ENCODE results near the gene PNMA6F. TPM values are rescaled to one million over a fixed set of nuclear protein-coding genes. Genes with fewer than 3 reads are reported as not detected.

Gene PNMA6F
- total and polyA plus RNA-seq, 2 of the 8 experiments (the other 6 are each of a cell fraction or from before 2014, with no cell fraction given): 0.12 to 0.22 TPM

DNA sequence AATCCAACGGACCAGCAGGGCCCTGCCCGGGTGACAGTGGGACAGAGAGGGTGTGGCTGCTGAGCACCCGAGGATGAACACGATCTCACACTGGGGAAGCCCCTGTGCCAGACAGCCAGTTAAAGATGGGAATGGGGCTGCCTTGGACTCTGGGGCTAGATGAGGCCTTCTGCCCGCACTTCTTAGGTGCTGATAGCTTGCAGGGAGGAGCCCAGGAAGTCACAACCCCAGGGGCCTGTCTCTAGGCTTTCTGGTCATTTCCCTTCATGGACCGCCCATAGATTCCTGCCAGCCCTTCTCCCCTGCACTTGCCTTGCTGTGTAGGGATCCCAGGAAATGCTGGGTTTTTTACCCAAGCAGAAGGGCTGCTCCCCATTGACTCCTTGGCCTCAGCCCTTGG, 18.5 kb upstream of the PNMA6F start:
- H3K23me2 ChIP-seq (ENCODE audit: low read depth, low read length): no peaks in the 10 kb centered on the region; the same call in 1 of the 2 replicates
- H3K9ac ChIP-seq (replicated peaks in 1 of 4; ENCODE audit: extremely low read depth in 1 of 4, low read depth in 3 of 4, low read length in 3 of 4): no peak overlapping the region
- no peaks in the 10 kb centered on the region for H3K9me3 ChIP-seq (ENCODE audit: insufficient read depth in 2 of 2, low read depth in 1 of 2, low read length in 1 of 2)
- peaks cover 0 to 3% (median 0%) of the 10 kb centered on the region in 4 experiments; a peak in 1 of 7 replicates for H3K4me1 ChIP-seq (replicated peaks in 1 of 4; ENCODE audit: control insufficient read depth in 3 of 4, insufficient read depth in 4 of 4, low read length in 3 of 4)
- no peak overlapping the region for H3K4me2 ChIP-seq (ENCODE audit: insufficient read depth in 1 of 2, low read depth in 2 of 2, low read length in 2 of 2)
- H3K4me3 ChIP-seq (ENCODE audit: extremely low read depth in 1 of 4, insufficient read depth in 2 of 4, low read depth in 3 of 4, low read length in 4 of 4): no peak overlapping the region
- no peak overlapping the region for H4K8ac ChIP-seq (ENCODE audit: extremely low read depth, insufficient read depth, low read length)
- no peak overlapping the region for H2BK15ac ChIP-seq (ENCODE audit: low read length)
- no peak overlapping the region for H4K91ac ChIP-seq (replicated peaks; ENCODE audit: insufficient read length, low read length)
- H3K79me1 ChIP-seq (ENCODE audit: low read depth, low read length): peaks cover 2% of the 10 kb centered on the region; the same call in 1 of the 2 replicates
- CTCF ChIA-PET (ENCODE audit: partially characterized antibody): no interaction called here
- H3K79me2 ChIP-seq (ENCODE audit: control insufficient read depth in 1 of 2, insufficient read depth in 2 of 2, low read length in 2 of 2): peaks cover 0 to 5% of the 10 kb centered on the region in 2 experiments; a peak in 2 of 4 replicates
- no peak overlapping the region for H2BK20ac ChIP-seq (ENCODE audit: low read length)
- H2AK5ac ChIP-seq (ENCODE audit: low read depth, low read length): no peak overlapping the region
- H2BK12ac ChIP-seq (ENCODE audit: low read depth, low read length): no peak overlapping the region
- no peaks in the 10 kb centered on the region for H3K27me3 ChIP-seq (replicated peaks in 1 of 4; ENCODE audit: control insufficient read depth in 3 of 4, extremely low read depth in 1 of 4, insufficient read depth in 3 of 4, low read length in 3 of 4)
- no peak overlapping the region for H4K5ac ChIP-seq (ENCODE audit: insufficient read length, low read depth, low read length)
- H4K20me1 ChIP-seq (replicated peaks in 1 of 2; ENCODE audit: control insufficient read depth in 1 of 2, insufficient read depth in 2 of 2, low read length in 2 of 2): peaks cover 0 to 2% of the 10 kb centered on the region in 2 experiments
- WGBS, 2 experiments (ENCODE audit: extremely low coverage in 1 of 2, insufficient coverage in 1 of 2, insufficient read length in 1 of 2, insufficient replicate concordance in 2 of 2, low coverage in 1 of 2, low lambda C conversion rate in 2 of 2, missing lambda C conversion rate in 1 of 2): 98% methylated on average over 5 of the region's 6 CpGs; no CpG with 5 or more reads in 1 of the 2 experiments
- POLR2A ChIA-PET (ENCODE audit: partially characterized antibody): no interaction called here
- no peak for DNase-seq (ENCODE audit: low read depth in 1 of 2, low spot score in 2 of 2)
- no peak overlapping the region for H3K18ac ChIP-seq (ENCODE audit: extremely low read depth, low read length)
- H2AFZ ChIP-seq (ENCODE audit: low read length): no peak overlapping the region
- H3K56ac ChIP-seq (replicated peaks; ENCODE audit: insufficient read length, low read depth, low read length): no peak overlapping the region
- H2BK5ac ChIP-seq (ENCODE audit: low read depth, low read length): no peak overlapping the region
- H2BK120ac ChIP-seq (replicated peaks; ENCODE audit: low read depth, low read length): no peak overlapping the region
- H3K14ac ChIP-seq (ENCODE audit: insufficient read length): no peak overlapping the region
- no peak overlapping the region for H3K23ac ChIP-seq (ENCODE audit: insufficient read length)
- peaks cover 0 to 19% (median 0%) of the 10 kb centered on the region in 4 experiments; a peak in 2 of 8 replicates for H3K36me3 ChIP-seq (ENCODE audit: control insufficient read depth in 2 of 4, insufficient read depth in 4 of 4, low read length in 3 of 4)
- no peak overlapping the region for H3K4ac ChIP-seq (replicated peaks; ENCODE audit: insufficient read length, low read depth, low read length)
- FAIRE-seq: no peak
- no peak overlapping the region for H3K27ac ChIP-seq (ENCODE audit: low read depth, low read length)
- TF ChIP-seq SRF (IDR thresholded peaks at IDR 0.05; ENCODE audit: low read depth, low read length): no peak
- TF ChIP-seq, protein P1, sequence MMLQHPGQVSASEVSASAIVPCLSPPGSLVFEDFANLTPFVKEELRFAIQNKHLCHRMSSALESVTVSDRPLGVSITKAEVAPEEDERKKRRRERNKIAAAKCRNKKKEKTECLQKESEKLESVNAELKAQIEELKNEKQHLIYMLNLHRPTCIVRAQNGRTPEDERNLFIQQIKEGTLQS (IDR thresholded peaks at IDR 0.05; ENCODE audit: insufficient read depth, low read depth, low read length): no peak
- TF ChIP-seq CHD1 (IDR thresholded peaks at IDR 0.05; ENCODE audit: low read depth, low read length): no peak
- TF ChIP-seq, protein P2, sequence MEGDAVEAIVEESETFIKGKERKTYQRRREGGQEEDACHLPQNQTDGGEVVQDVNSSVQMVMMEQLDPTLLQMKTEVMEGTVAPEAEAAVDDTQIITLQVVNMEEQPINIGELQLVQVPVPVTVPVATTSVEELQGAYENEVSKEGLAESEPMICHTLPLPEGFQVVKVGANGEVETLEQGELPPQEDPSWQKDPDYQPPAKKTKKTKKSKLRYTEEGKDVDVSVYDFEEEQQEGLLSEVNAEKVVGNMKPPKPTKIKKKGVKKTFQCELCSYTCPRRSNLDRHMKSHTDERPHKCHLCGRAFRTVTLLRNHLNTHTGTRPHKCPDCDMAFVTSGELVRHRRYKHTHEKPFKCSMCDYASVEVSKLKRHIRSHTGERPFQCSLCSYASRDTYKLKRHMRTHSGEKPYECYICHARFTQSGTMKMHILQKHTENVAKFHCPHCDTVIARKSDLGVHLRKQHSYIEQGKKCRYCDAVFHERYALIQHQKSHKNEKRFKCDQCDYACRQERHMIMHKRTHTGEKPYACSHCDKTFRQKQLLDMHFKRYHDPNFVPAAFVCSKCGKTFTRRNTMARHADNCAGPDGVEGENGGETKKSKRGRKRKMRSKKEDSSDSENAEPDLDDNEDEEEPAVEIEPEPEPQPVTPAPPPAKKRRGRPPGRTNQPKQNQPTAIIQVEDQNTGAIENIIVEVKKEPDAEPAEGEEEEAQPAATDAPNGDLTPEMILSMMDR (IDR thresholded peaks at IDR 0.05; ENCODE audit: control extremely low read depth in 1 of 3, insufficient read depth in 1 of 3, low read depth in 1 of 3, low read length in 3 of 3): no peak
- no peak for TF ChIP-seq JUND (IDR thresholded peaks at IDR 0.05; ENCODE audit: low read length)
- no peak for TF ChIP-seq TAF1 (IDR thresholded peaks at IDR 0.05; ENCODE audit: low read depth, low read length)
- TF ChIP-seq POLR2A (IDR thresholded peaks at IDR 0.05; ENCODE audit: control extremely low read depth in 1 of 2, low read depth in 2 of 2, low read length in 2 of 2): no peak
- TF ChIP-seq, protein P3, sequence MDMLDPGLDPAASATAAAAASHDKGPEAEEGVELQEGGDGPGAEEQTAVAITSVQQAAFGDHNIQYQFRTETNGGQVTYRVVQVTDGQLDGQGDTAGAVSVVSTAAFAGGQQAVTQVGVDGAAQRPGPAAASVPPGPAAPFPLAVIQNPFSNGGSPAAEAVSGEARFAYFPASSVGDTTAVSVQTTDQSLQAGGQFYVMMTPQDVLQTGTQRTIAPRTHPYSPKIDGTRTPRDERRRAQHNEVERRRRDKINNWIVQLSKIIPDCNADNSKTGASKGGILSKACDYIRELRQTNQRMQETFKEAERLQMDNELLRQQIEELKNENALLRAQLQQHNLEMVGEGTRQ (IDR thresholded peaks at IDR 0.05; ENCODE audit: low read length): no peak
- no peak for TF ChIP-seq CBX8 (IDR thresholded peaks at IDR 0.05; ENCODE audit: borderline replicate concordance, low read depth, low read length)
- no peak for TF ChIP-seq ZNF274 (IDR thresholded peaks at IDR 0.05; ENCODE audit: borderline replicate concordance, extremely low read depth, low read length)
- no peak for TF ChIP-seq SP4 (IDR thresholded peaks at IDR 0.05; ENCODE audit: low read length)

Data from H1 (cell line).